Neutrophil (primary cell): ENCODE measurements around the gene GFPT2.

Experiments
- H3K27ac ChIP-seq: fragments of 200-600 bp; sonication (generic); 2 replicates; pipeline ENCODE4 v1.5.1; 2016; ENCODE audit warnings: mild to moderate bottlenecking, moderate library complexity
- H3K27me3 ChIP-seq: fragments of 200-600 bp; sonication (generic); 2 replicates; pipeline ENCODE4 v1.6.0; 2016; ENCODE audit warnings: mild to moderate bottlenecking
- H3K36me3 ChIP-seq: fragments of 200-600 bp; sonication (generic); 2 replicates; pipeline ENCODE4 v1.5.1; 2017
- H3K4me1 ChIP-seq, 2 experiments: fragments of 200-600 bp in 1 of 2; sonication (generic) in 1 of 2; 1 replicate in 1 of 2; 2 replicates in 1 of 2; pipeline versions ENCODE4 v1.5.1 to v1.6.1; 2013 to 2016; ENCODE audit warnings: low read depth in 1 of 2, low read length in 1 of 2, mild to moderate bottlenecking in 1 of 2, moderate library complexity in 1 of 2; ENCODE audit not compliant: control insufficient read depth in 1 of 2, insufficient read depth in 1 of 2
- H3K4me3 ChIP-seq, 2 experiments: fragments of 200-600 bp in 1 of 2; sonication (generic) in 1 of 2; 1 replicate in 1 of 2; 2 replicates in 1 of 2; pipeline ENCODE4 v1.5.1; 2013 to 2016; ENCODE audit warnings: low read depth in 1 of 2, low read length in 1 of 2, mild to moderate bottlenecking in 1 of 2, moderate library complexity in 1 of 2
- H3K9me3 ChIP-seq: fragments of 200-600 bp; sonication (generic); 2 replicates; pipeline ENCODE4 v1.5.1; 2016
- CTCF ChIP-seq: fragments of 200-600 bp; sonication (generic); IDR thresholded peaks from 2 replicates; pipeline ENCODE4 v1.5.1; 2016; ENCODE audit warnings: antibody characterized with exemption

GFPT2 gene

GRCh38 chr5:180281706-180282105 is 71.4 kb downstream of the GFPT2 start:
- no peaks in the 10 kb centered on the region for H3K27me3 ChIP-seq
- no peak overlapping the region for H3K27ac ChIP-seq
- H3K4me1 ChIP-seq: peaks cover 0 to 5% of the 10 kb centered on the region in 2 experiments
- H3K36me3 ChIP-seq: peaks cover 50% of the 10 kb centered on the region
- TF ChIP-seq CTCF: no peak
- no peak overlapping the region for H3K4me3 ChIP-seq
- H3K9me3 ChIP-seq: peaks cover 6% of the 10 kb centered on the region

DNA sequence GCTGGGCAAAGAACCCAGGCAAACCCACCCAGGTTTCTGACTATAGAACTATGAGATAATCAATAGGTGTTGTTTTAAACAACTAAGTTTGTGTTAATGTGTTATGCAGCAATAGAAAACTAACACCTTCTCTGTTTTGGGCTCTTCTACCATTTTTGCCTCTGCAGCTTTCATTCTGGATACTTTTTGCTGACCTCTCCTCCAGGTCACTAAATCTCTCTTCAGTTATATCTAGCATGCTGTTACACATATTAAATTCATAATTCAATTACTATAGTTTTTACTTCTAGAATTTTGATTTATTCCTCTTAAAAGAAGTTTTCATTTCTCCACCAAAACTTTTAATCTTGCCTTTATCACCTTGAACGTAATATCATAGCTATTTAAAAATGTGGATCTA is 78.4 kb downstream of the GFPT2 start:
- peaks cover 10 to 14% of the 10 kb centered on the region in 2 experiments for H3K4me1 ChIP-seq
- H3K4me3 ChIP-seq: no peak overlapping the region
- H3K27me3 ChIP-seq: no peaks in the 10 kb centered on the region
- peaks cover 11% of the 10 kb centered on the region for H3K9me3 ChIP-seq
- no peak for TF ChIP-seq CTCF
- H3K36me3 ChIP-seq: peaks cover 21% of the 10 kb centered on the region
- H3K27ac ChIP-seq: no peak overlapping the region

DNA sequence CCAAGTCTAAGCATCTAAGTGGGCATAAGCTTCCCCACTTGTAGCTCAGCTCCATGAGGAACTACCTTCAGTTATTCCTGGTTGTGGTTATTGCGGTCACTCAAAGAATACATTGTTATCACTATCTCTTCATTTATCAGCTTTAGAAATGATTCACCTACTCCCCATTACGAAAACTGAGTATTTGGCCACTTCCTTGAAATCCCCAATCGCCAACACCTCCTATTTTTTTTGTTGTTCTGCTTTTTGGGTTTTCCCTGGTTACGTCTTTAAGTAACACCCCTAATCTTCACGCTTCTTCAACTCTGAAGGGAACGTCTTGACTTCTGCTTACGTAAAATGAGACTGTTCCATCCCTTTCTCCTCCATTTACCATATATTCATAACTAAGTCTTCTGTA is 81.9 kb downstream of the GFPT2 start:
- no peaks in the 10 kb centered on the region for H3K27me3 ChIP-seq
- no peak for TF ChIP-seq CTCF
- H3K4me1 ChIP-seq: peaks cover 8 to 10% of the 10 kb centered on the region in 2 experiments
- peaks cover 22% of the 10 kb centered on the region for H3K9me3 ChIP-seq
- H3K27ac ChIP-seq: no peak overlapping the region
- peaks cover 19% of the 10 kb centered on the region for H3K36me3 ChIP-seq
- H3K4me3 ChIP-seq: no peak overlapping the region

DNA sequence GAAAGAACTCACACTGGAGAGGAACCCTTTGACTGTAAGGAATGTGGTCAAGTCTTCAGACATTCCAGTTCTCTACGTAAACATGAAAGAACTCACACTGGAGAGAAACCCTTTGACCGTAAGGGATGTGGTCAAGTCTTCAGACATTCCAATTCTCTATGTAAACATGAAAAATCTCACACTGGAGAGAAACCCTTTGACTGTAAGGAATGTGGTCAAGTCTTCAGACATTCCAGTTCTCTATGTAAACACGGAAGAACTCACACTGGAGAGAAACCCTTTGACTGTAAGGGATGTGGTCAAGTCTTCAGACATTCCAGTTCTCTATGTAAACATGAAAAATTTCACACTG is 93.9 kb downstream of the GFPT2 start:
- Histone ChIP-seq H3K36me3 (peaks cover 41% of the 10 kb centered on the region), H3K4me3 (no peak overlapping the region), H3K4me1 (no peaks in the 10 kb centered on the region), H3K9me3 (peaks cover 86% of the 10 kb centered on the region), H3K27ac (no peak overlapping the region), H3K27me3 (no peaks in the 10 kb centered on the region)
- no peak for TF ChIP-seq CTCF

DNA sequence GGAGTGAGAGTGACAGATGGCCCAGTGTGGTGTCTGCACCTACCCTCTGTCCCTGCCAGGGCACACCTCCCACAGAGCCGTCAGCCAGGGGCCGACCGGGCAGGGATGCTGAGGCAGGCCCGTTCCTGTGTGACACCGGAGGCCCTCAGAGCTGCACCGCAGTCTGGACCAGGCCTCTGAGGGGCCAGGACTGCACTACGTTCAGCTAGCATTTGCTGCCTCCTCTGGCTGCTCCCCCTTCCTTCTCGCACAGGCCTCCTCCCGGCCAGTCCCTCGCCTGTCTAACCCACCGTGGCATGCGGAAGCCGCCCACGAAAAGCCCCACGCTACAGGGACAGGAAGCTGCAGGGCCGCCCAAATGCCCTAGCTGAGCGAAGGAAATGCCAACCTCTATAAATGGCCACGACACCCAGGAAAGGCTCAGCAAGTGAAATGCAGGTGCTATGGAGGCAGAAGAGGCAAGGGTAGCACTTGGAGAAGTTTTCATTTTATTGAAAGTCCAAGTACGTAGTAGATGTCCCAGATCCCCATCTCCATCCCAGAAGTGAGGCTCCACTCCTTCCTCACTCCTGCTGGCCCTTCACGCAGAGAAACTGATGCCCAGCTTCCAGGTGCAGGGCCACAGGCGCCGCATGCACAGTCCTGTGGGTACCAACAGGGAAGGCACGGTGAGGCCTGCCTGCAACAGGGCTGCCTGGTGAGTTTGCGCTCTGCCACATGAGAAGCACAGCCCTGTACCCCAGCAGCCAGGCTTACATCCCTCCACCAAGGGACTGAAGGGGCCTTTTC is 99.9 kb downstream of the GFPT2 start:
- Histone ChIP-seq H3K27ac (no peak overlapping the region), H3K36me3 (peaks cover 9% of the 10 kb centered on the region), H3K4me3 (no peak overlapping the region), H3K27me3 (no peaks in the 10 kb centered on the region), H3K4me1 (peaks cover 4 to 8% of the 10 kb centered on the region in 2 experiments), H3K9me3 (peaks cover 88% of the 10 kb centered on the region)
- TF ChIP-seq CTCF: no peak
